ACC112 (cell line): ENCODE data around the gene PRDM7.
A peak's percentile ranks its signal among the peaks of the same experiment; 100 is the strongest.

Experiments
- H2AFZ ChIP-seq: fragments of 200-600 bp; sonication (generic); one replicate; pipeline ENCODE4 v1.6.0; 2017; ENCODE audit warnings: antibody characterized with exemption, low read length; ENCODE audit not compliant: unreplicated experiment
- H3K27ac ChIP-seq: fragments of 200-600 bp; sonication (generic); 2 replicates; pipeline ENCODE4 v1.5.1; 2014; ENCODE audit warnings: low read depth, mild to moderate bottlenecking, antibody characterized with exemption, low read length, moderate library complexity
- H3K27me3 ChIP-seq: fragments of 200-600 bp; sonication (generic); 2 replicates; pipeline ENCODE4 v1.6.1; 2014; ENCODE audit warnings: mild to moderate bottlenecking, antibody characterized with exemption, low read length, moderate library complexity, mixed read lengths; ENCODE audit not compliant: insufficient read depth
- H3K36me3 ChIP-seq: fragments of 200-600 bp; sonication (generic); 2 replicates; pipeline ENCODE4 v1.6.1; 2016; ENCODE audit warnings: mild to moderate bottlenecking, antibody characterized with exemption, low read length, moderate library complexity, mixed read lengths; ENCODE audit not compliant: insufficient read depth
- H3K4me1 ChIP-seq: fragments of 200-600 bp; sonication (generic); one replicate; pipeline ENCODE4 v1.6.1; 2016; ENCODE audit warnings: low read length, mixed read lengths; ENCODE audit not compliant: insufficient read depth, unreplicated experiment, control insufficient read depth
- H3K4me3 ChIP-seq: fragments of 200-600 bp; sonication (generic); 2 replicates; pipeline ENCODE4 v1.5.1; 2014; ENCODE audit warnings: mild to moderate bottlenecking, low read depth, low read length
- H3K79me2 ChIP-seq: fragments of 200-600 bp; sonication (generic); one replicate; pipeline ENCODE4 v1.6.0; 2016; ENCODE audit warnings: low read length; ENCODE audit not compliant: control insufficient read depth, unreplicated experiment, insufficient read depth

Gene PRDM7

GRCh38 chr16:90022209-90023077 is 54.7 kb downstream of the PRDM7 start:
- peaks cover 14% of the 10 kb centered on the region for H3K79me2 ChIP-seq
- H2AFZ ChIP-seq, result peak overlapping the region; percentile 95
- H3K27ac ChIP-seq, result peak overlapping the region; percentile 47; the same call in 1 of the 2 replicates

GRCh38 chr16:90020838-90021382 is 56.2 kb downstream of the PRDM7 start:
- Histone ChIP-seq H3K27me3 (peaks cover 8% of the 10 kb centered on the region; the same call in 1 of the 2 replicates), H3K79me2 (peaks cover 12% of the 10 kb centered on the region), H3K4me3 (no peak overlapping the region), H3K36me3 (no peaks in the 10 kb centered on the region), H3K4me1 (peaks cover 17% of the 10 kb centered on the region), H3K27ac (no peak overlapping the region), H2AFZ (no peak overlapping the region)

More at GRCh38 chr16:90022209-90023077, 54.7 kb downstream of the PRDM7 start:
- Histone ChIP-seq H3K27me3 (peaks cover 8% of the 10 kb centered on the region; the same call in 1 of the 2 replicates), H3K4me1 (peaks cover 17% of the 10 kb centered on the region), H3K4me3 (peak overlapping the region; percentile 92), H3K36me3 (no peaks in the 10 kb centered on the region)

GRCh38 chr16:90020260-90020837 is 56.8 kb downstream of the PRDM7 start:
- Histone ChIP-seq H2AFZ (peak overlapping the region; percentile 72), H3K79me2 (peaks cover 11% of the 10 kb centered on the region), H3K36me3 (no peaks in the 10 kb centered on the region), H3K27me3 (peaks cover 8% of the 10 kb centered on the region; the same call in 1 of the 2 replicates), H3K4me3 (peak overlapping the region; percentile 89), H3K4me1 (peaks cover 17% of the 10 kb centered on the region), H3K27ac (no peak overlapping the region)

- Histone ChIP-seq H2AFZ (peak overlapping the region; percentile 72), H3K4me3 (peak overlapping the region; percentile 89)
These were observed 57.4 kb downstream of the PRDM7 start for GRCh38 chr16:90019543-90020259.

GRCh38 chr16:90018652-90019542 is 58.2 kb downstream of the PRDM7 start, which contains the start of gene DBNDD1:
Gene DBNDD1, minus strand, starts transcription at chr16:90019456. Its CDS starts 115 bp downstream, at chr16:90019341.
- H3K27ac ChIP-seq, result no peak within 1 kb of the TSS
- no peaks in the 10 kb centered on the region for H3K36me3 ChIP-seq
- peaks cover 11% of the 10 kb centered on the region for H3K79me2 ChIP-seq
- peak within 1 kb of the TSS; percentile 72 for H2AFZ ChIP-seq
- peaks cover 17% of the 10 kb centered on the region for H3K4me1 ChIP-seq
- H3K27me3 ChIP-seq, result peaks cover 8% of the 10 kb centered on the region; the same call in 1 of the 2 replicates
- H3K4me3 ChIP-seq, result peak within 1 kb of the TSS; percentile 89

More at GRCh38 chr16:90019543-90020259, 57.4 kb downstream of the PRDM7 start:
- Histone ChIP-seq H3K36me3 (no peaks in the 10 kb centered on the region), H3K27ac (no peak overlapping the region), H3K27me3 (peaks cover 8% of the 10 kb centered on the region; the same call in 1 of the 2 replicates), H3K79me2 (peaks cover 11% of the 10 kb centered on the region), H3K4me1 (peaks cover 17% of the 10 kb centered on the region)

- no peak overlapping the region for H2AFZ ChIP-seq
- peaks cover 7% of the 10 kb centered on the region for H3K79me2 ChIP-seq
- H3K4me1 ChIP-seq, result peaks cover 17% of the 10 kb centered on the region
- H3K4me3 ChIP-seq, result no peak overlapping the region
- H3K36me3 ChIP-seq, result no peaks in the 10 kb centered on the region
- no peak overlapping the region for H3K27ac ChIP-seq
- H3K27me3 ChIP-seq, result peaks cover 8% of the 10 kb centered on the region; the same call in 1 of the 2 replicates
These were observed 58.9 kb downstream of the PRDM7 start for GRCh38 chr16:90018297-90018651.

GRCh38 chr16:90016339-90016950 is 60.7 kb downstream of the PRDM7 start:
- Histone ChIP-seq H3K27ac (no peak overlapping the region), H2AFZ (no peak overlapping the region), H3K27me3 (peaks cover 8% of the 10 kb centered on the region; the same call in 1 of the 2 replicates), H3K79me2 (no peaks in the 10 kb centered on the region), H3K4me3 (no peak overlapping the region), H3K4me1 (peaks cover 13% of the 10 kb centered on the region), H3K36me3 (no peaks in the 10 kb centered on the region)

GRCh38 chr16:90015586-90016338 is 61.4 kb downstream of the PRDM7 start:
- no peak overlapping the region for H3K27ac ChIP-seq
- peaks cover 8% of the 10 kb centered on the region for H3K4me1 ChIP-seq
- H3K79me2 ChIP-seq, result no peaks in the 10 kb centered on the region
- H3K27me3 ChIP-seq, result peaks cover 8% of the 10 kb centered on the region; the same call in 1 of the 2 replicates
- H3K4me3 ChIP-seq, result no peak overlapping the region
- H3K36me3 ChIP-seq, result no peaks in the 10 kb centered on the region
- H2AFZ ChIP-seq, result no peak overlapping the region
